DOHH2 (cell line): ENCODE results near the gene PLA2G7.

Experiments
- H3F3A ChIP-seq: fragments of 200-600 bp; sonication (generic), shearing (Covaris generic); 2 replicates; pipeline ENCODE4 v1.6.0; 2016; ENCODE audit warnings: antibody characterized with exemption, mild to moderate bottlenecking; ENCODE audit not compliant: control insufficient read depth, insufficient read depth
- H3K27ac ChIP-seq: fragments of 200-600 bp; sonication (generic); 2 replicates; pipeline ENCODE4 v1.5.1; 2014; ENCODE audit warnings: low read depth, mild to moderate bottlenecking, low read length, moderate library complexity
- H3K27me3 ChIP-seq: fragments of 200-600 bp; sonication (generic); 2 replicates; pipeline ENCODE4 v1.6.1; 2014; ENCODE audit warnings: mild to moderate bottlenecking, low read length, mixed read lengths; ENCODE audit not compliant: control insufficient read depth
- H3K36me3 ChIP-seq: fragments of 200-600 bp; sonication (generic); 2 replicates; pipeline ENCODE4 v1.6.1; 2014; ENCODE audit warnings: mild to moderate bottlenecking, low read length, moderate library complexity, mixed read lengths; ENCODE audit not compliant: control insufficient read depth
- H3K4me1 ChIP-seq: fragments of 200-600 bp; sonication (generic); 2 replicates; pipeline ENCODE4 v1.6.1; 2014; ENCODE audit warnings: mild to moderate bottlenecking, low read length, mixed read lengths; ENCODE audit not compliant: control insufficient read depth
- H3K4me2 ChIP-seq: fragments of 200-600 bp; sonication (generic); 2 replicates; pipeline ENCODE4 v1.6.0; 2014; ENCODE audit warnings: mild to moderate bottlenecking, low read length, moderate library complexity
- H3K4me3 ChIP-seq: fragments of 200-600 bp; sonication (generic); 2 replicates; pipeline ENCODE4 v1.5.1; 2014; ENCODE audit warnings: mild to moderate bottlenecking, low read length, mixed read lengths
- H3K79me2 ChIP-seq: fragments of 200-600 bp; sonication (generic); 2 replicates; pipeline ENCODE4 v1.6.1; 2014; ENCODE audit warnings: mild to moderate bottlenecking, low read length, mixed read lengths; ENCODE audit not compliant: control insufficient read depth
- H3K9me2 ChIP-seq: fragments of 200-600 bp; sonication (generic); replicated peaks from 2 replicates; pipeline ENCODE4 v1.6.1; 2014; ENCODE audit warnings: mild to moderate bottlenecking, low read length, mixed read lengths; ENCODE audit not compliant: control insufficient read depth
- H3K9me3 ChIP-seq: fragments of 200-600 bp; sonication (generic); 2 replicates; pipeline ENCODE4 v1.6.1; 2014; ENCODE audit warnings: antibody characterized with exemption, low read length, mixed read lengths; ENCODE audit not compliant: control insufficient read depth, insufficient read depth
- H4K20me1 ChIP-seq: fragments of 200-600 bp; sonication (generic); 2 replicates; pipeline ENCODE4 v1.6.0; 2014; ENCODE audit warnings: low read depth, mild to moderate bottlenecking, antibody characterized with exemption, low read length, moderate library complexity; ENCODE audit not compliant: control insufficient read depth, insufficient read depth
- EZH2phosphoT487 ChIP-seq: fragments of 200-600 bp; sonication (generic); IDR thresholded peaks from 2 replicates; pipeline ENCODE4 v1.6.1; 2017; ENCODE audit warnings: borderline replicate concordance, mild to moderate bottlenecking, antibody characterized with exemption, low read length, moderate library complexity, mixed read lengths
- TF ChIP-seq, protein P1 (sequence below): fragments of 200-600 bp; sonication (generic); IDR thresholded peaks from one replicate; pipeline ENCODE4 v1.5.1; 2014; ENCODE audit warnings: antibody characterized with exemption, mild to moderate bottlenecking, low read depth, low read length; ENCODE audit not compliant: poor library complexity, severe bottlenecking

PLA2G7 gene

DNA sequence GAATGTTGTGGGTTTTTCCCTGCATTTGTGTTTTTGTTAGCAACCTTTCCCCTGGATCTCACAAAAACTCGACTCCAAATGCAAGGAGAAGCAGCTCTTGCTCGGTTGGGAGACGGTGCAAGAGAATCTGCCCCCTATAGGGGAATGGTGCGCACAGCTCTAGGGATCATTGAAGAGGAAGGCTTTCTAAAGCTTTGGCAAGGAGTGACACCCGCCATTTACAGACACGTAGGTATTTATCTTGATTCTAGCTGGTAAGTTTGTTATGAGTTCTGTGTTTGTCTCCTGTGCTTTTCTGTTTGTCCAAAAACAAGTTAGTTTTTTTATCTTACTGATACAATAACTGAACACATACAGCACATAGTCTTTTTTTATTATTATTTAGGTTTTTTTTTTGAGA lies 79.4 kb downstream of the PLA2G7 start:
- Histone ChIP-seq H3F3A (no peaks in the 10 kb centered on the region; the same call in 1 of the 2 replicates), H3K36me3 (peaks cover 36% of the 10 kb centered on the region), H3K4me2 (peak overlapping the region; percentile 12), H3K4me1 (peaks cover 20% of the 10 kb centered on the region), H3K4me3 (no peak overlapping the region), H3K79me2 (peaks cover 49% of the 10 kb centered on the region), H3K27me3 (no peaks in the 10 kb centered on the region), H3K9me2 (no peaks in the 10 kb centered on the region), H3K27ac (no peak overlapping the region), H3K9me3 (no peaks in the 10 kb centered on the region), H4K20me1 (no peaks in the 10 kb centered on the region)
- TF ChIP-seq EZH2phosphoT487, result no peak
- TF ChIP-seq, protein P1, sequence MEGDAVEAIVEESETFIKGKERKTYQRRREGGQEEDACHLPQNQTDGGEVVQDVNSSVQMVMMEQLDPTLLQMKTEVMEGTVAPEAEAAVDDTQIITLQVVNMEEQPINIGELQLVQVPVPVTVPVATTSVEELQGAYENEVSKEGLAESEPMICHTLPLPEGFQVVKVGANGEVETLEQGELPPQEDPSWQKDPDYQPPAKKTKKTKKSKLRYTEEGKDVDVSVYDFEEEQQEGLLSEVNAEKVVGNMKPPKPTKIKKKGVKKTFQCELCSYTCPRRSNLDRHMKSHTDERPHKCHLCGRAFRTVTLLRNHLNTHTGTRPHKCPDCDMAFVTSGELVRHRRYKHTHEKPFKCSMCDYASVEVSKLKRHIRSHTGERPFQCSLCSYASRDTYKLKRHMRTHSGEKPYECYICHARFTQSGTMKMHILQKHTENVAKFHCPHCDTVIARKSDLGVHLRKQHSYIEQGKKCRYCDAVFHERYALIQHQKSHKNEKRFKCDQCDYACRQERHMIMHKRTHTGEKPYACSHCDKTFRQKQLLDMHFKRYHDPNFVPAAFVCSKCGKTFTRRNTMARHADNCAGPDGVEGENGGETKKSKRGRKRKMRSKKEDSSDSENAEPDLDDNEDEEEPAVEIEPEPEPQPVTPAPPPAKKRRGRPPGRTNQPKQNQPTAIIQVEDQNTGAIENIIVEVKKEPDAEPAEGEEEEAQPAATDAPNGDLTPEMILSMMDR, result peak; percentile 61
